Hepatocyte (in vitro differentiated cells): Measurements from ENCODE around the gene PAX5. TPM values are rescaled to one million over a fixed set of nuclear protein-coding genes. Genes with fewer than 3 reads are reported as not detected.

ENCODE experiments used
- DNase-seq: peaks from one replicate; pipeline ENCODE4 v3.0.0-alpha.2; 2016; ENCODE audit warnings: low spot score
- H2AFZ ChIP-seq: fragments of 200-600 bp; sonication (generic); 2 replicates; pipeline ENCODE4 v1.6.0; 2016; ENCODE audit warnings: antibody characterized with exemption, mild to moderate bottlenecking
- H3K27ac ChIP-seq: fragments of 200-600 bp; sonication (generic); 2 replicates; pipeline ENCODE4 v1.5.1; 2016; ENCODE audit warnings: mild to moderate bottlenecking
- H3K27me3 ChIP-seq: fragments of 200-600 bp; sonication (generic); 2 replicates; pipeline ENCODE4 v1.6.1; 2016
- H3K36me3 ChIP-seq: fragments of 200-600 bp; sonication (generic); replicated peaks from 2 replicates; pipeline ENCODE4 v1.5.1; 2016; ENCODE audit warnings: low read depth; ENCODE audit not compliant: insufficient read depth
- H3K4me1 ChIP-seq: fragments of 200-600 bp; sonication (generic); 2 replicates; pipeline ENCODE4 v1.5.1; 2016; ENCODE audit warnings: mild to moderate bottlenecking, moderate library complexity; ENCODE audit not compliant: insufficient read depth
- H3K4me2 ChIP-seq: fragments of 200-600 bp; sonication (generic); 2 replicates; pipeline ENCODE4 v1.6.0; 2016
- H3K4me3 ChIP-seq: fragments of 200-600 bp; sonication (generic); 2 replicates; pipeline ENCODE4 v1.5.1; 2016; ENCODE audit warnings: mild to moderate bottlenecking
- H3K79me2 ChIP-seq: fragments of 200-600 bp; sonication (generic); 2 replicates; pipeline ENCODE4 v1.6.0; 2017; ENCODE audit warnings: mild to moderate bottlenecking
- H3K9me2 ChIP-seq: fragments of 200-600 bp; sonication (generic); replicated peaks from 2 replicates; pipeline ENCODE4 v1.6.0; 2017; ENCODE audit warnings: mild to moderate bottlenecking; ENCODE audit not compliant: insufficient read depth
- H3K9me3 ChIP-seq: fragments of 200-600 bp; sonication (generic); 2 replicates; pipeline ENCODE4 v1.5.1; 2016; ENCODE audit warnings: low read depth, mild to moderate bottlenecking
- H4K20me1 ChIP-seq: fragments of 200-600 bp; sonication (generic); 2 replicates; pipeline ENCODE4 v1.6.0; 2016; ENCODE audit warnings: mild to moderate bottlenecking; ENCODE audit not compliant: insufficient read depth, poor library complexity, severe bottlenecking
- EZH2 ChIP-seq: fragments of 200-600 bp; sonication (generic); IDR thresholded peaks from 2 replicates; pipeline ENCODE4 v1.6.1; 2016; ENCODE audit warnings: antibody characterized with exemption, mild to moderate bottlenecking, borderline replicate concordance
- EZH2phosphoT487 ChIP-seq: fragments of 200-600 bp; sonication (generic); IDR thresholded peaks from one replicate; pipeline ENCODE4 v1.6.1; 2018; ENCODE audit warnings: antibody characterized with exemption, mild to moderate bottlenecking, low read depth, moderate library complexity; ENCODE audit not compliant: unreplicated experiment, severe bottlenecking
- WGBS: methylation state at CpG from one replicate; pipeline ENCODE4 v1.1.6; 2016; ENCODE audit warnings: low lambda C conversion rate; ENCODE audit errors: missing lambda C conversion rate; 5-methylcytosine and 5-hydroxymethylcytosine counted together
- polyA plus RNA-seq: library from polyadenylated mRNA; unstranded; fragments of >200 nt; fragmentation: Nextera tagmentation; extraction: Ambion mirVana; gene quantifications from 2 replicates; pipeline ENCODE4 v1.2.1, GENCODE V29; 2016
- total RNA-seq: library from RNA; depleted of rRNA; stranded (reverse); fragments of >200 nt; gene quantifications from 2 replicates; pipeline ENCODE4 v1.2.3, GENCODE V29; 2014
- TF ChIP-seq, protein P1 (sequence below): fragments of 200-600 bp; sonication (generic); IDR thresholded peaks from 2 replicates; pipeline ENCODE4 v1.5.1; 2016; ENCODE audit warnings: antibody characterized with exemption, mild to moderate bottlenecking; ENCODE audit not compliant: poor library complexity

The PAX5 gene
- total and polyA plus RNA-seq, 2 experiments from 2014 or later = not detected

DNA sequence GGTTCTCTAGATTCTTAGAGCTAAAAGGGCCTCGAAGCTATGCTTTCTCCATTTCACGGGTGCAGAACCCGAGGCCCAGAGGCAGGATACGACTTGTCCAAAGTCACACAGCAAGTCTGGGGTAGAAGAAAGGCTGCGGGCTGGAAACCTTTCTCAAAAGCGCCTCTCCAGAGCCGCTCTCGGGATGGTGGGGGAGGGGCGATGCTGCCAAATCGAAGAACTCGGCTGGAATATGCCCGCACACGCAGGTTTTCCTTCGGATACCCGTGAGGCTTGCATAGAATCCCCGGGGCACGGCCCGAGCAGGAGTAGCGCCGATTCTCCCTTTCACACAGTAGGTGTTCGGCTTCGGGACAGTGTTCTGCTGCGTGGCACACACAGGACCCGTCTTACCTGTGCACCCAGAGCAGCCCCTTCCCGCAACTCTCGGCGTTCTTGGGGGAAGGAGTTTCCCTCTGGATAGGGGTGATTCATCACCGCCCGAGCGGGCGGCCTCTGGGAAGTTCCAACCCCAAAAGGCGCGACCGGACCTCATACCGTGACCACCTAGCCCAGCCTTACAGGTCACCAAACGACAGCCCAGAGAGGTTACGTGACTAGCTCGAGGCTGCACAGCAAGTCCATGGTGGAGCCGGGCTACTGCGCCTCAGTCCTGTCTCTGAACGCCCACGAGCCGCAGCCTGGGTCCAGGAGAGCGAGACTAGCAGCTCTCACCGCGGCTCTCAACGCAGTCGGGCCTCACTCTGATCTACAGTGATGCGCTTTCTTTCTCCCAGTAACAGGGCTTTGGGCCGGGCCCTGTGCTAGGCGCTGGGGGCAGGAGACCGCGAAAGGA lies 4.1 kb downstream of the PAX5 start:
- Histone ChIP-seq H3K4me3 (no peak overlapping the region), H3K36me3 (no peaks in the 10 kb centered on the region), H3K4me2 (no peak overlapping the region), H3K4me1 (peaks cover 19% of the 10 kb centered on the region), H3K9me3 (no peaks in the 10 kb centered on the region), H3K27ac (no peak overlapping the region), H3K9me2 (no peaks in the 10 kb centered on the region), H3K79me2 (no peaks in the 10 kb centered on the region), H4K20me1 (peaks cover 4% of the 10 kb centered on the region), H3K27me3 (peaks cover 97% of the 10 kb centered on the region), H2AFZ (no peak overlapping the region)
- TF ChIP-seq EZH2 = peak; percentile 38
- peak; percentile 45 for TF ChIP-seq EZH2phosphoT487
- TF ChIP-seq, protein P1, sequence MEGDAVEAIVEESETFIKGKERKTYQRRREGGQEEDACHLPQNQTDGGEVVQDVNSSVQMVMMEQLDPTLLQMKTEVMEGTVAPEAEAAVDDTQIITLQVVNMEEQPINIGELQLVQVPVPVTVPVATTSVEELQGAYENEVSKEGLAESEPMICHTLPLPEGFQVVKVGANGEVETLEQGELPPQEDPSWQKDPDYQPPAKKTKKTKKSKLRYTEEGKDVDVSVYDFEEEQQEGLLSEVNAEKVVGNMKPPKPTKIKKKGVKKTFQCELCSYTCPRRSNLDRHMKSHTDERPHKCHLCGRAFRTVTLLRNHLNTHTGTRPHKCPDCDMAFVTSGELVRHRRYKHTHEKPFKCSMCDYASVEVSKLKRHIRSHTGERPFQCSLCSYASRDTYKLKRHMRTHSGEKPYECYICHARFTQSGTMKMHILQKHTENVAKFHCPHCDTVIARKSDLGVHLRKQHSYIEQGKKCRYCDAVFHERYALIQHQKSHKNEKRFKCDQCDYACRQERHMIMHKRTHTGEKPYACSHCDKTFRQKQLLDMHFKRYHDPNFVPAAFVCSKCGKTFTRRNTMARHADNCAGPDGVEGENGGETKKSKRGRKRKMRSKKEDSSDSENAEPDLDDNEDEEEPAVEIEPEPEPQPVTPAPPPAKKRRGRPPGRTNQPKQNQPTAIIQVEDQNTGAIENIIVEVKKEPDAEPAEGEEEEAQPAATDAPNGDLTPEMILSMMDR = no peak
- WGBS = 9% methylated on average over 51 of the region's 53 CpGs
- DNase-seq = peak; percentile 14

GRCh38 chr9:37029304-37029775 lies 4.7 kb downstream of the PAX5 start:
- no peak overlapping the region for H3K27ac ChIP-seq
- H2AFZ ChIP-seq = no peak overlapping the region
- peak; percentile 27 for TF ChIP-seq EZH2
- TF ChIP-seq, protein P1 = no peak
- no peaks in the 10 kb centered on the region for H3K79me2 ChIP-seq
- no peak overlapping the region for H3K4me3 ChIP-seq
- H3K9me3 ChIP-seq = no peaks in the 10 kb centered on the region
- no peaks in the 10 kb centered on the region for H3K9me2 ChIP-seq
- no peaks in the 10 kb centered on the region for H4K20me1 ChIP-seq
- no peaks in the 10 kb centered on the region for H3K36me3 ChIP-seq
- H3K4me2 ChIP-seq = no peak overlapping the region
- H3K27me3 ChIP-seq = peaks cover 97% of the 10 kb centered on the region
- no peak for DNase-seq
- peaks cover 16% of the 10 kb centered on the region for H3K4me1 ChIP-seq
- WGBS = 3% methylated on average over 14 of the region's 23 CpGs

DNA sequence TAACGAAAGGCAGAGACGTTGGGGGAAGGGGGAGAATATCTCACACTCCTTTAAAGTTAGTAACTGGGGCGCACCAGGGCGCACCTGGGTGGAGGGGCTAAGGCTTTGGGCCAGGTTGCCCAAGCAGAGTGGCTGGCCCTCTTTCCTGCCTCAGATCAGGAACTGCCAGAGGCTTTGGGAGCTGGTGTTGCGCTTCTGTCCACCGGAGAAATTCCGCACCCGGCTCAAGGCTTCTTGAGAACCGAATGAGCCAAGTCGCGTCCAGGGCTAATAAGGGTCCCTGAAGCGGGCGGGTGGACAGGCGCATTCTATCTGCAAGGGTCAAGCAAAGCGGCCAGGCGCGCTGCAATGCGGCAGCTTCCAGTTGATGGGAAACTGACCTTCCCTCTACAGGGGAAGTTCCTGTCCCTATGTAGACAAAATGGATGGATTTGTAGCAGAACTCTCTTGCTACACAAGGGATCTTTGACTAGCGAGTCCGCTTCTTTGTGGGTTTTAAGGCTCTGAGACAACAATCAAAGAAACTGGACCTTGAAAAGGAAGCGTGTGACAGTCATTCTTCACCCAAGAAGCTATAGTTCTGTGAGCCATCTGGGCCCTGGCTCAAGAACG lies 5.5 kb downstream of the PAX5 start:
- no peak overlapping the region for H3K4me2 ChIP-seq
- H3K27me3 ChIP-seq = peaks cover 97% of the 10 kb centered on the region
- no peaks in the 10 kb centered on the region for H3K79me2 ChIP-seq
- DNase-seq = no peak
- H3K9me2 ChIP-seq = no peaks in the 10 kb centered on the region
- no peak overlapping the region for H3K27ac ChIP-seq
- TF ChIP-seq EZH2phosphoT487 (peak; percentile 51), EZH2 (no peak)
- TF ChIP-seq, protein P1 = no peak
- H3K9me3 ChIP-seq = no peaks in the 10 kb centered on the region
- H3K4me1 ChIP-seq = peaks cover 13% of the 10 kb centered on the region
- no peak overlapping the region for H2AFZ ChIP-seq
- H4K20me1 ChIP-seq = no peaks in the 10 kb centered on the region
- H3K4me3 ChIP-seq = no peak overlapping the region
- 16% methylated on average over 22 of the region's 22 CpGs for WGBS
- H3K36me3 ChIP-seq = no peaks in the 10 kb centered on the region
